Measurements from ENCODE around the gene NCAPH2.

Gene NCAPH2

DNA sequence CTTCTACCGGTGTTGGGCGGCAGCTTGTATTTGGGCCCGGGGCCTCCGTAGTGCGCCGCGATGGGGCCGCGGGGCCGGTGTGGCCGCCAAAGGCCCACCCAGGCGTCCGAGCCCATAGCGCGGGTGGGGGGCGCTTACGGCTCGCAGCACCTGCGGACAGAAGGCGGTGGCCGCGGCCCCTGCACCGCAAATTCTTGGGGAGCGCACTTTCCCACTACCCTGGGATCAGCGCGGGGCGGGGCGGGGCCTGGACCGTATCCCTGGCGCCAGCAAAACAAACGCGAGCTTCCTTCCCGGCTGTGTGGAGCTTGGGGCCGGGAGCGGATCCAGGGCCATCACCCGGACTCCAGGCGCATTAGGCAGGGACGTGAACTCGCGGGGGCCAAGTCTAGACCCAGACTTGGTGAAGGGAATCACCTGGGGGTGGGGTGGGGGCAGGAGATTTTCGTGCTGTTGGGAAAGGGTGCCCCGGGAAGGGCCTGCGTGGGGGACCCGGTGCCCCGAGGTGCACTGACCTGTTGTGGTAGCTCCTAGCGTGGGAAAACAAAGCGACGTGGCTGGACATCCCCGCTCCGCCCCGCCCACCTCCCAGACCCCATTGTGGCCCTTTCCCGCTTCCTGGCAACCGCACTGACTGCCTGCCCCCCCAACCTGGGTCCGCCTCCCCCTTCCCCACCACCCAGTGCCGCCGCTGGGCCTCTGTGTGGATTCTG, 24.1 kb downstream of the NCAPH2 start:
- no peak overlapping the region for H3K4me3 ChIP-seq (ENCODE audit: low read depth, low read length)
- no peak for TF ChIP-seq ZNF571 (tag by site-specific recombination; IDR thresholded peaks at IDR 0.05)
- TF ChIP-seq KLF1 (tag by site-specific recombination; IDR thresholded peaks at IDR 0.05), result no peak
- TF ChIP-seq, protein P1, sequence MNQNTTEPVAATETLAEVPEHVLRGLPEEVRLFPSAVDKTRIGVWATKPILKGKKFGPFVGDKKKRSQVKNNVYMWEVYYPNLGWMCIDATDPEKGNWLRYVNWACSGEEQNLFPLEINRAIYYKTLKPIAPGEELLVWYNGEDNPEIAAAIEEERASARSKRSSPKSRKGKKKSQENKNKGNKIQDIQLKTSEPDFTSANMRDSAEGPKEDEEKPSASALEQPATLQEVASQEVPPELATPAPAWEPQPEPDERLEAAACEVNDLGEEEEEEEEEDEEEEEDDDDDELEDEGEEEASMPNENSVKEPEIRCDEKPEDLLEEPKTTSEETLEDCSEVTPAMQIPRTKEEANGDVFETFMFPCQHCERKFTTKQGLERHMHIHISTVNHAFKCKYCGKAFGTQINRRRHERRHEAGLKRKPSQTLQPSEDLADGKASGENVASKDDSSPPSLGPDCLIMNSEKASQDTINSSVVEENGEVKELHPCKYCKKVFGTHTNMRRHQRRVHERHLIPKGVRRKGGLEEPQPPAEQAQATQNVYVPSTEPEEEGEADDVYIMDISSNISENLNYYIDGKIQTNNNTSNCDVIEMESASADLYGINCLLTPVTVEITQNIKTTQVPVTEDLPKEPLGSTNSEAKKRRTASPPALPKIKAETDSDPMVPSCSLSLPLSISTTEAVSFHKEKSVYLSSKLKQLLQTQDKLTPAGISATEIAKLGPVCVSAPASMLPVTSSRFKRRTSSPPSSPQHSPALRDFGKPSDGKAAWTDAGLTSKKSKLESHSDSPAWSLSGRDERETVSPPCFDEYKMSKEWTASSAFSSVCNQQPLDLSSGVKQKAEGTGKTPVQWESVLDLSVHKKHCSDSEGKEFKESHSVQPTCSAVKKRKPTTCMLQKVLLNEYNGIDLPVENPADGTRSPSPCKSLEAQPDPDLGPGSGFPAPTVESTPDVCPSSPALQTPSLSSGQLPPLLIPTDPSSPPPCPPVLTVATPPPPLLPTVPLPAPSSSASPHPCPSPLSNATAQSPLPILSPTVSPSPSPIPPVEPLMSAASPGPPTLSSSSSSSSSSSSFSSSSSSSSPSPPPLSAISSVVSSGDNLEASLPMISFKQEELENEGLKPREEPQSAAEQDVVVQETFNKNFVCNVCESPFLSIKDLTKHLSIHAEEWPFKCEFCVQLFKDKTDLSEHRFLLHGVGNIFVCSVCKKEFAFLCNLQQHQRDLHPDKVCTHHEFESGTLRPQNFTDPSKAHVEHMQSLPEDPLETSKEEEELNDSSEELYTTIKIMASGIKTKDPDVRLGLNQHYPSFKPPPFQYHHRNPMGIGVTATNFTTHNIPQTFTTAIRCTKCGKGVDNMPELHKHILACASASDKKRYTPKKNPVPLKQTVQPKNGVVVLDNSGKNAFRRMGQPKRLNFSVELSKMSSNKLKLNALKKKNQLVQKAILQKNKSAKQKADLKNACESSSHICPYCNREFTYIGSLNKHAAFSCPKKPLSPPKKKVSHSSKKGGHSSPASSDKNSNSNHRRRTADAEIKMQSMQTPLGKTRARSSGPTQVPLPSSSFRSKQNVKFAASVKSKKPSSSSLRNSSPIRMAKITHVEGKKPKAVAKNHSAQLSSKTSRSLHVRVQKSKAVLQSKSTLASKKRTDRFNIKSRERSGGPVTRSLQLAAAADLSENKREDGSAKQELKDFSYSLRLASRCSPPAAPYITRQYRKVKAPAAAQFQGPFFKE (tag by site-specific recombination; IDR thresholded peaks at IDR 0.05; ENCODE audit: borderline replicate concordance), result no peak
- TF ChIP-seq FEZF1 (tag by site-specific recombination; IDR thresholded peaks at IDR 0.05), result no peak
- TF ChIP-seq ZNF76 (tag by site-specific recombination; IDR thresholded peaks at IDR 0.05; ENCODE audit: borderline replicate concordance, low read depth), result no peak
- TF ChIP-seq ZNF707 (tag by site-specific recombination; IDR thresholded peaks at IDR 0.05), result no peak
- TF ChIP-seq, protein P2, sequence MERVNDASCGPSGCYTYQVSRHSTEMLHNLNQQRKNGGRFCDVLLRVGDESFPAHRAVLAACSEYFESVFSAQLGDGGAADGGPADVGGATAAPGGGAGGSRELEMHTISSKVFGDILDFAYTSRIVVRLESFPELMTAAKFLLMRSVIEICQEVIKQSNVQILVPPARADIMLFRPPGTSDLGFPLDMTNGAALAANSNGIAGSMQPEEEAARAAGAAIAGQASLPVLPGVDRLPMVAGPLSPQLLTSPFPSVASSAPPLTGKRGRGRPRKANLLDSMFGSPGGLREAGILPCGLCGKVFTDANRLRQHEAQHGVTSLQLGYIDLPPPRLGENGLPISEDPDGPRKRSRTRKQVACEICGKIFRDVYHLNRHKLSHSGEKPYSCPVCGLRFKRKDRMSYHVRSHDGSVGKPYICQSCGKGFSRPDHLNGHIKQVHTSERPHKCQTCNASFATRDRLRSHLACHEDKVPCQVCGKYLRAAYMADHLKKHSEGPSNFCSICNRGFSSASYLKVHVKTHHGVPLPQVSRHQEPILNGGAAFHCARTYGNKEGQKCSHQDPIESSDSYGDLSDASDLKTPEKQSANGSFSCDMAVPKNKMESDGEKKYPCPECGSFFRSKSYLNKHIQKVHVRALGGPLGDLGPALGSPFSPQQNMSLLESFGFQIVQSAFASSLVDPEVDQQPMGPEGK (tag by site-specific recombination; IDR thresholded peaks at IDR 0.05), result no peak
- no peak for TF ChIP-seq ZFP37 (tag by site-specific recombination; IDR thresholded peaks at IDR 0.05)
- no peak for TF ChIP-seq MEIS1 (CRISPR knock-in tag; IDR thresholded peaks at IDR 0.05; ENCODE audit: borderline replicate concordance)
- TF ChIP-seq, protein P3, sequence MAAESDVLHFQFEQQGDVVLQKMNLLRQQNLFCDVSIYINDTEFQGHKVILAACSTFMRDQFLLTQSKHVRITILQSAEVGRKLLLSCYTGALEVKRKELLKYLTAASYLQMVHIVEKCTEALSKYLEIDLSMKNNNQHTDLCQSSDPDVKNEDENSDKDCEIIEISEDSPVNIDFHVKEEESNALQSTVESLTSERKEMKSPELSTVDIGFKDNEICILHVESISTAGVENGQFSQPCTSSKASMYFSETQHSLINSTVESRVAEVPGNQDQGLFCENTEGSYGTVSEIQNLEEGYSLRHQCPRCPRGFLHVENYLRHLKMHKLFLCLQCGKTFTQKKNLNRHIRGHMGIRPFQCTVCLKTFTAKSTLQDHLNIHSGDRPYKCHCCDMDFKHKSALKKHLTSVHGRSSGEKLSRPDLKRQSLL (tag by site-specific recombination; IDR thresholded peaks at IDR 0.05), result no peak
- TF ChIP-seq ZNF169 (tag by site-specific recombination; IDR thresholded peaks at IDR 0.05), result no peak
- H3K4me1 ChIP-seq (ENCODE audit: control insufficient read depth, insufficient read depth, low read length), result no peaks in the 10 kb centered on the region; the same call in 1 of the 2 replicates
- H3K27ac ChIP-seq (ENCODE audit: extremely low read depth, low read depth, low read length), result no peak overlapping the region
- ChIA-PET POLR2A (interaction anchor here (0.7 kb wide), 1 partner anchor 57 kb away, joined by 3 read pairs; no protein-coding TSS in a partner anchor), CTCF (no interaction called here)
- H3K36me3 ChIP-seq (ENCODE audit: control insufficient read depth in 2 of 2, insufficient read depth in 1 of 2, low read length in 2 of 2), result no peaks in the 10 kb centered on the region
- H3K9me3 ChIP-seq (ENCODE audit: control insufficient read depth, insufficient read depth, low read depth, low read length), result no peaks in the 10 kb centered on the region

DNA sequence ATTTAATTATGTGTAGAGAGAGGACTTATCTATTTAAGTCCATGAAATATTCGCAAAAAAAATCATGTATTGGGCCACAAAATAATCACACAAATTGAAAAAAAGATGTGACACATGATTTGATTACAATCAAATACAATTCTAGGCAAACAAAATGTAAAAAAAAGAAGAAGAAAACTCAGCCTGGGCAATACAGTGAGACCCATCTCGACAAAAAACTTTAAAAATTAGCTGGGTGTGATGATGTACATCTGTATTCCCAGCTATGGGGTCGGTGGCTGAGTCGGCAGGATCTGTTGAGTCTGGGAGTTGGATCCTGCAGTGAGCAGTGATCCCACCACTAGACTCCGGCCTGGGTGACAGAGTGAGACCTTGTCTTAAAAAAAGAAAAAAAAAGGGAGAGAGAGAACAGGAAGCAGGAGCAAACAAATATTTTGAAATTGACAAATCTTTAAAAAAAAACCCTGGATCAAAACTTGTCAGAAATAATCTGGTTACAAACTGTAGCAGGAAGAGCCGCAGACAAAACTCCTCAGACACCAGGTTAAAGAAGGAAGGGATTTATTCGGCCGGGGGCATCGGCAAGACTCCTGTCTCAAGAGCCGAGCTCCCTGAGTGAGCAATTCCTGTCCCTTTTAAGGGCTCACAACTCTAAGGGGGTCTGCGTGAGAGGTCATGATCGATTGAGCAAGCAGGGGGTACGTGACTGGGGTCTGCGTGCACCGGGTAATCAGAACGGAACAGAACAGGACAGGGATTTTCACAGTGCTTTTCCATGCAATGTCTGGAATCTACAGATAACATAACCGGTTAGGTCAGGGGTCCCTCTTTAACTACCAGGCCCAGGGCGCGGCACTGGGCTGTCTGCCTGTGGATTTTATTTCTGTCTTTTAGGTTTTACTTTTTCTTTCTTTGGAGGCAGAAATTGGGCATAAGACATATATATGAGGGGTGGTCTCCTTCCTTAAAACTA, 25.1 kb downstream of the NCAPH2 start:
- Histone ChIP-seq H3K36me3 (ENCODE audit: control insufficient read depth in 2 of 2, insufficient read depth in 1 of 2, low read length in 2 of 2) (no peaks in the 10 kb centered on the region), H3K4me3 (ENCODE audit: low read depth, low read length) (no peak overlapping the region), H3K4me1 (ENCODE audit: control insufficient read depth, insufficient read depth, low read length) (no peaks in the 10 kb centered on the region; the same call in 1 of the 2 replicates), H3K27ac (ENCODE audit: extremely low read depth, low read depth, low read length) (no peak overlapping the region), H3K9me3 (ENCODE audit: control insufficient read depth, insufficient read depth, low read depth, low read length) (no peaks in the 10 kb centered on the region)
- ChIA-PET CTCF (interaction anchor here (1.2 kb wide), 1 partner anchor 7 kb away, joined by 5 read pairs; the partner anchor contains the start of gene SCO2), POLR2A (interaction anchor here (0.6 kb wide), 1 partner anchor 231 kb away, joined by 4 read pairs; no protein-coding TSS in a partner anchor)
- TF ChIP-seq ZNF121 (tag by site-specific recombination; IDR thresholded peaks at IDR 0.05) (peak; percentile 90), ZNF777 (tag by site-specific recombination; IDR thresholded peaks at IDR 0.05; ENCODE audit: borderline replicate concordance) (no peak), ZNF10 (tag by site-specific recombination; IDR thresholded peaks at IDR 0.05) (no peak), KLF16 (tag by site-specific recombination; IDR thresholded peaks at IDR 0.05) (no peak), ZIC2 (tag by site-specific recombination; IDR thresholded peaks at IDR 0.05) (no peak)
- TF ChIP-seq, protein P4, sequence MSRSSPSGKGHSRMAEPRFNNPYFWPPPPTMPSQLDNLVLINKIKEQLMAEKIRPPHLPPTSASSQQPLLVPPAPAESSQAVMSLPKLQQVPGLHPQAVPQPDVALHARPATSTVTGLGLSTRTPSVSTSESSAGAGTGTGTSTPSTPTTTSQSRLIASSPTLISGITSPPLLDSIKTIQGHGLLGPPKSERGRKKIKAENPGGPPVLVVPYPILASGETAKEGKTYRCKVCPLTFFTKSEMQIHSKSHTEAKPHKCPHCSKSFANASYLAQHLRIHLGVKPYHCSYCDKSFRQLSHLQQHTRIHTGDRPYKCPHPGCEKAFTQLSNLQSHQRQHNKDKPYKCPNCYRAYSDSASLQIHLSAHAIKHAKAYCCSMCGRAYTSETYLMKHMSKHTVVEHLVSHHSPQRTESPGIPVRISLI (tag by site-specific recombination; IDR thresholded peaks at IDR 0.05), result 0 out of 2 replicates have a peak, but pooled peaks have one; percentile 31
